Activated CD8-positive, alpha-beta memory T cell treated with anti-CD3 and anti-CD28 coated beads for 36 hours (primary cell): ENCODE data around the gene WNT7A. TPM values are rescaled to one million over a fixed set of nuclear protein-coding genes. Genes with fewer than 3 reads are reported as not detected.

Source experiments
- CTCF ChIA-PET: fragments of 350-600 bp; sonication (Branson Sonifier 250); formaldehyde crosslinking; loops from one replicate; lab custom pipeline; 2021; ENCODE audit warnings: antibody characterized with exemption; lab: Charles Lee
- POLR2A ChIA-PET: fragments of 350-600 bp; sonication (Branson Sonifier 250); formaldehyde crosslinking; loops from one replicate; lab custom pipeline; 2021; ENCODE audit warnings: antibody characterized with exemption; lab: Charles Lee
- total RNA-seq, 2 experiments: library from RNA; stranded (reverse); gene quantifications; one replicate each; pipeline ENCODE4 v1.2.3, GENCODE V29; 2021

Gene WNT7A
- total RNA-seq, 2 experiments from 2014 or later = 0.06 TPM; not detected in 1

DNA sequence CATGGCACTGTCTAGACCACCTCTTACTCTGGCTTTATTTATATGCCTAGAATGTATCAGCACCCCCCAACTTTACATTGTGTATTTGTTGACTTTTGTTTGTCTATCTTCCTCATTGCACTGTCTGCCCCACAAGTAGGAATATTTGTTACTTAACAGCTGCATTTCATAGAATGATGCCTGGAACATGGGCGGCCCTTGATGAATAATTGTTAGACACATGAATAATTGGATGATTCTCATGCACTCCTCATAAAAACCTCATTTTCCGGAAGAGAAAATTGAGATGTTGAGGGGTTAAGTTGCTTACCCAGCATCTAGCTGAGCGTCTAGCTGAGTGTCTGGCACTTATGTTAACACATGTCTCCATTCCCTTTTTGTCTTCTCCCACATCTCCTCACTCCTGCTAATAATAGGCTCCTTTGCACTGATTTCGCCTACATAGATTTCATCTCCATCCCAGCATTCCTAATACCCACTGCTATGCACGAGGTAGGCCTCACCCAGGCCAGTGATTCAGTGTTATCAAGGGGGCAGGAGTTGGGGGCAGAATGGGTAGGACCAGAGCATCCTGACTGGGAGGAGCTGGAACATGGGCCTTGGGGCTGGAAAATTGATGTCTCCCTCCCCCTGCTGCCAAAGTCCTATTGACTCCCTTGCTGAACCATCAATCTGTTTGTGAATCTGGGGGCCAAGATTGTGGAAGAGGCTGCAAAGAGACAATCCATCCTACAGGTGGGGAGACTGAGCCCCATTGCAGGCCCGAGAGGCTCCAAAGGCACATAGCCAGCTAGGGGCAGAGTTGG lies 7.8 kb upstream of the WNT7A start:
- POLR2A ChIA-PET = no interaction called here

DNA sequence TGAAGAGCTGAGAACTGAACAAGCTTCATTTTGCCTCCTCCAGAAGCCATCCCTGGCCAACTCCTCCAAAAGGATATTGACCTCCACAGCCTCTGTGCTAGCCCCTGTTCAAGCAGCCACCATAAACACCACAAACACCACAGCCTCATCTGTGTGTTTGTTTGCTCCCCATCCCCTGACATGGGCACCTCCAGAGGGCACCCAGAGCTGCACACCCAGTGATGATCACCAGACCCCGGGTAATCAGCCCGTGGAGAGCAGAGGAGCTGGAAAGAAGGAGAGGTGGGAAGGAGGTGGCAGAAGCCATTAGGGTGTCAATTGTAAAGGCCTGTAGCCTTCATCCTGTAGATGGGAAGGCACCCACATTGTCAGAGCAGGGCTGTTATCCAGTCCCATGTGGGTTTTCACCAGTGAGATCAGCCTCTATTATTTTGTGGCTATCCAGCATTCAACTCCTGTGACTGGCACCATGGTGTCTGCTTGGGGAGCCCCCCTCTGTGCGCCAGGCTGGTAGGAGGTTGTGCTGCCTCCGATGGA lies 6.8 kb upstream of the WNT7A start:
- ChIA-PET POLR2A (no interaction called here), CTCF (interaction anchor here (1.0 to 2.7 kb wide), 2 partner anchors 8 to 229 kb away, joined by 3 to 12 read pairs; no protein-coding TSS in a partner anchor)

More for the DNA sequence above, 7.8 kb upstream of the WNT7A start:
- CTCF ChIA-PET = interaction anchor here (1.4 to 2.7 kb wide), 2 partner anchors 9 to 230 kb away, joined by 5 to 12 read pairs; no protein-coding TSS in a partner anchor

DNA sequence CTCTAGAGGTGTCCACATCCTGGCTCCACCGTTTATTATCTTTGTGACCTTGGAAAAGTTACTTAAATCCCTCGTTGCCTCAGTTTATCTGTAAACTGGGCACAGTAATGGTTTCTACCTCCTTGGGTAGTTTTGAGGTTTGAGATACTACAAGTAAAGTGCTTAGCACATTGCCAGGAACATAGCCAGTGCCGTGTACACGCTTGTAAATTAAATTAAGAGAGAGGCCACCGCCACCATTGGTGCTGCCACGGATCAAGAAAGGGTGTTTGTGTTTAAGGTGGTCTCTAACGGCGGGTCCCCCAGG lies 5.8 kb upstream of the WNT7A start:
- ChIA-PET CTCF (interaction anchor here (1.0 to 2.7 kb wide), 6 partner anchors 9 to 228 kb away, joined by 3 to 12 read pairs (median 4); no protein-coding TSS in a partner anchor), POLR2A (no interaction called here)

DNA sequence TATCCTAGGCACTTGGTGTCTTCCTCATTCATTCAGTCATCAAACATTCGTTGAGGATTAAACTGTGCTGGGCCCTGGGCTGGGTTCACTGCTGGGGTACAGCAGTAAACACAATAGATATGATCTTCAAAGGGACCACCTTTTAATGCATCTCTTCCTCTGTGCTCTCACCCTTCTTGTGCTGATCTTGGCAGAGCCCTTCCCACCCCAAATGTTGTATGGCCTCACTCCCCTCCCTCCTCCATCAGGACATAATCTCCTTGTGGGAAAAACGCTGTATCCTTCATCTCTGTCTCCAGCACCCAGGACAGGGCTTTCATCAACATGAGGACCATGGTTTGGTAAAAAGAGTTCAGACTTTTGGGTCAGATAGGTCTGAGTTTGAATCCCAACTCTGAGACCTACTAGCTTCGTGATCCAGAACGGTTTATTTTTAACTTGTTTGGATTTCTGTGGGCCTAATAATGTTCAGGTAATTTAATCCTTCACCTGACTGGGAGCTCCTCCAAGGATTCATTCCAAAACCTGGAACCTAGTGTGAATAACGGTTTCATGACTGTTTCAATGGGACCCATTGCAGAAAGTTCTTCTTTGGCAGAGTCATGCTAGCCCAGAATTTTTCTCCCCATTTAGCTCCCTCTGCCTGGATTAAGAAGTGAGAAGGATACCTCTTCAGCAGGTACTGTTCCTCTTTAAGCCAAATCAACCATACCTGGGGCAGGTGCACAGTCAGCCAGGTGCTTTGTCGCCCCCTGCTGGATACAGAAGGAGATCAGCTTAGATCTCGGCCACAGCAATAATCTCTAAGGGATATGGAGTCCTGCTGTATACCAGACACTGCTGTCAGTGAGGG lies 5.2 kb upstream of the WNT7A start:
- POLR2A ChIA-PET = interaction anchor here (0.7 kb wide), 1 partner anchor 201 kb away, joined by 7 read pairs; no protein-coding TSS in a partner anchor
- CTCF ChIA-PET = interaction anchor here (0.7 to 1.7 kb wide), 7 partner anchors 8 to 234 kb away, joined by 3 to 6 read pairs (median 4); no protein-coding TSS in a partner anchor

DNA sequence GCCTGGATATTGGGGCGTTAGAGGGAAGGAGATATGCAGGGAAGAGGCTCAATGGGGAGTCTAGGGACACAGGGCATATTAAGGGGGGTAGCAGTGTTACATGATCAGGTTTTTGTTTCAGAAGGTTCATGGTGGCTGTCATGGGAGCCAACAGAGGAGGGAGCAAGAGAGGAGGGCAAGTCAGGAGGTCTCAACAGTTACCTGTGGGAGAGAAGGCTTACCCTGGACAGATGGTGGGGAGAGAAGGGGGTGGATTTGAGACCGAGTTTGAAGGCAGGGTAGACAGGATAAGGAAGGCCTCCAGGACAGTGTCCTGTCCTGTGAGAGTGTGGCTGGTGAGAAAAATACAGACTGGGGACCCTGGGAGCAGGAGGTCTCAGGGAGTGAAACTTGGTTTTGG lies 3.8 kb upstream of the WNT7A start:
- POLR2A ChIA-PET = no interaction called here
- CTCF ChIA-PET = interaction anchor here (0.8 to 1.7 kb wide), 2 partner anchors 13 to 226 kb away, joined by 4 to 6 read pairs; no protein-coding TSS in a partner anchor

DNA sequence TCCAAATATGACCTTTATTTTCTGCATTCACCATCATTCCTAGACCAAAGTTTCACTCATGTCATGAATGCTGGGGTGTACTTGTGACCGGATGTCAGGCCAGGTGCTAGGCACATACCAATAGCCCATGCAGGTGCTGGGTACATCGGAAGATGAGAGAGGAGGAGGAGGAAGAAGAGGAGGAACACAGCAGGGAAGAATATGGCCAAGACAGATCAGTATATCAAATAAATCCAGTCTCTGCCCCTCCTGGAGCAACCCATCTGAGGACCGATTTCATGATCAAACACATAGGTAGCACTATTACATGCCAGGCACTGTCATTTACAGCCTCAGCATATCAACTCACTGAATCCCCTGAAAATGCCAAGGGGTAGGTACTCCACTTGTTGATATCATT lies 3.0 kb upstream of the WNT7A start:
- POLR2A ChIA-PET = no interaction called here
- CTCF ChIA-PET = no interaction called here

DNA sequence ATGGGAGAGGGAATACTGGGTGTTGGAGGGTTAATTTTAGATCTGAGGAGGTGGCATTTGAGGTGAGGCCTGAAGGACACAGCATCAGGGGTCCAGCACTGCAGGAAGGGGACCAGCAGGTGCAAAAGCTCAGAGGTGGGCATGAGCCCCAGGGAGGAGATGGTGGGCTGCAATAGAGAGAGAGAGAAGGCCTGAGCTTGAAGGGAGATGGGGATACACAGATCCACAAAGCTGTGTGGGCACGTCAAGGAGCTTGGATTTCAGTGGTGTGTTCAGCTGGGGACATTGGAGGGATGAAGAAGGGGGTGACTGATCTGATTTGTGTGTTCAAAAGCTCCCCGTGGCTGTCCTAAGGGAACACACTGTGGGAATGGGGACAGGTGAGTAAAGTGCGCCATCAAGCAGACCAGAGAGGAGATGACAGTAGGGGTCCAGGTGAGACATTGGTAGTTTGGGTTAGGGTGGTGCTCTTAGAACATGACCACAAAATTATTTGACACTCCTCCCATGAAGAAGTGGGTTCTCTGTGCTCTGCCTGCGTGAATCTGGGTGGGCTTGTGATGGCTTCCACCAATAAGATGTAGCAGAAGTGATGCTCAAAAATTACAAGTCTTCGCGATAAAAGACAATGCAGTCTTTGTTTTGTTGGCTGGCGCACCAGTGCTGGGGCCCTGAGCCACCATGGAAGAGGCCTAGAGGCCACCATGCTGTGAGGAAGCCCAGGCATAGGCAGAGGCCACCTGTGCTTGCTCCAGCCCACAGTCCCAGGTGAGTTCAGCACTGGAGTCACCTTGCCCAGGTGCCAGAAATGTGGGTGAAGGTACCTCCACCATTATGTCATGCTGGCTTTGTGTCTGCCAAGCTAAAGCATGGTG lies 1.9 kb upstream of the WNT7A start:
- CTCF ChIA-PET = interaction anchor here (1.2 to 2.4 kb wide), 6 partner anchors 13 to 386 kb away, joined by 3 to 32 read pairs (median 5); no protein-coding TSS in a partner anchor
- POLR2A ChIA-PET = no interaction called here

DNA sequence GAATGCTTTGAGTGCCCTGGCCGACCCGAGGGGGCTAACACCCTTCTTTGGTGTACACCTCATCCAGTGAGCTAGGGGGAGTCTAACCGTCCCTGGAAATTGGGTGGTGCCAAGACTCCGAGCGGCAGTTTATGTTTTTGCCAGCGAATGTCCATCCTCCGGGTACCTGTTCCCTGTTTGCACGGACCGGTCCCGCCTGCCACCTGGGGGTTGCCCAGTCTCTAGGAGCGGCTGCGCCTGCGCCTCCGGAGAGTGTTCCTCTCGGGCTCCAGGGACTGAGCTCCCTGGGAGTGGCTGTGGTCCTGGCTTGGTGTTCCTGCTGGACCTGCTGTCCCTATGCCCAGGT lies 913 bp upstream of the WNT7A start:
- ChIA-PET POLR2A (no interaction called here), CTCF (interaction anchor here (0.7 to 2.4 kb wide), 14 partner anchors 9 to 385 kb away, joined by 3 to 32 read pairs (median 4); no protein-coding TSS in a partner anchor)

DNA sequence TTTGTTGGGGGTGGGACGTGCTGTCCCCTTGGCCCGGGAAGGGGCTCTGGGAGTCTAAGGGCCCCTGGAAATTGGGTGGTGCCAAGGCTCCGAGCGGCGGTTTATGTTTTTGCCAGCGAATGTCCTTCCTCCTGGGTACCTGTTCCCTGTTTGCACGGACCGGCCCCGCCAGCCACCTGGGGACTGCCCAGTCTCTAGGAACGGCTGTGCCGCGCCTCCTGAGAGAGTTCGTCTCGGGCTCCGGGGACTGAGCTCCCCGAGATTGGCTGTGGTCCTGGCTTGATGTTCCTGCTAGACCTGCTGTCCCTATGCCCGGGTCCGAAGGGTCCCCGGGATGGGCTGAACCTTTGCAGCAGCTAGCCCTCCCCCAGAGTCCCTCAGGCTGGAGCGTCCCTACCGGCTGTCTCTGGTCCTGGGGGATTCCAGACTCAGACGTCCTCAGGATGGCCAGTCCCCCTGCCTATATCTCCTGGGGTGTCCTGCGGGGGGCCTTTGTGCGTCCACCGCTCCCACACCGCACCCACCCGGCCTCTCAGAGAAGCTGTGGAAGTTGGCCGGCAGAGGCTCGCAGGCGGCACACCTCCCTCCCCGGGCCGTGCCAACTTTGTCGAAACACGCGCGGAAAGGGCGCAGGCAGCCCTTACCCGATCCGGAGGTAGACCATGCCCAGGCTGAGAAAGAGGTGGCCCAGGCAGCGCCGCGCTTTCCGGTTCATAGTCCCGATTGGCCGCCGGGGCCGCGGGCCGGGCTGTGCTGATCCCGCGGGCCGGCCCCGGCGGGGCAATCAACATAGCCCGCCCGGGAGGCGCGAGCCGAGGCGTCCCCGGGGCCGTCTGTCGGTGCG lies 547 bp downstream of the WNT7A start:
- ChIA-PET CTCF (interaction anchor here (0.5 to 2.4 kb wide), 5 partner anchors 17 to 808 kb away, joined by 3 to 32 read pairs (median 5); no protein-coding TSS in a partner anchor), POLR2A (interaction anchor here (0.8 kb wide), 1 partner anchor 299 kb away, joined by 3 read pairs; the partner anchor contains the start of genes LSM3 and XPC)

DNA sequence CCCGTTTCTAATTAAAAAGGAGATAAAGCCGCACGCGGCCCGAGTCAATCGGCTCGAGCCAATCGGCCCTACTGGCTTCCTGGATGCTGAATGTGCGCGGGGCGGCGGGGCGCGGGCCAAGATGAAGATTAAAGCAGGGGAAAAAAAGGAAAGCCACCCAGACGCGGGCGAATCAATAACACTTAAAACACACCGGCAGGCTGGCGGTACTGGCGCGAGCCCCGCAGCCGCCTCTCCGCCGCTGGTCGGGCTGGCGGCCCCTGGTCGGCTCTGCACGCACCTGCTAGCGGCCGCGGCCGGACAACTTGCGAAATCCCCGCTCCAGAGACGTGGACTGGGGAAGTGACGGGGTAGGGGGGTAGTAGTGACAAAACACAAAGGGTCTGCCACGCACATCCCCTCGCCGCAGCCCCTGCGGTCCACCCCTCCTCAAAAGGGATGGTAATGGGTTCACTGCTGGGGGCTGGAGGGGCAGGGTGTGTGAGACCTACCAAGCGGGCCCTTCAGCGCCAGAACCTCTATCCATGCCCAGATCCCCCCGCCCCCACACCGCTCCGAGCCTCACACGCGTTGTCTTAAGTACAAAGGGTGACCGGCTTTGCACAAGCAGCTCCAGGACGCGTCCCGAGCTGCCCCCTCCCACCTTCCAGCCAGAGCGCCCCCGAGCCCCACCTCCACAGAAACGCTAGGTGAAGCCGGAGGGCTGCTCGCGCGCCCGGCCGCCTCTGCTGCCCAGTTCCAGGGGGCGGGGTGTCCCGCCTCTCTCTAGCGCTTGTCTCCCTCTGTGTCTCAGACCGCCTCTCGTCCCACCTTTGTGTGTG lies 1.4 kb downstream of the WNT7A start:
- CTCF ChIA-PET = interaction anchor here (0.5 to 1.4 kb wide), 2 partner anchors 221 to 807 kb away, joined by 3 to 5 read pairs; no protein-coding TSS in a partner anchor

DNA sequence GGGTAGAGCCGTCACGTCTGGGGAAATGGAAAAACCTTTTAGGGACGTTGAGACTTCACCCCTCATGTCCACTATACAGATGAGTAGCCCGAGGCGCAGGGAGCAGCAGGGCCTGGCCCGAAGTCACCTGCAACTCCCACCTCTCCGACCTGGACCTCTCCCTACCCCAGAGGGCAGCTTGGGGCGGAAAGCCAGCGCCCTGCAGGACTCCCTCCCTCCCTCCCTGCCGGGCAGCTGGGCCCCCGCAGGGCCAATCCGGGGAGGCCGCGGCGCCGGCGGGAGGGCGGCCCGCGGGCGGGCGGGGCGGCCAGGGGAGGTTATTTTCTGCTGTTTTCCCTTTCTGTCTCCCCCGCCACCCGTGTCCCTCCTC lies 2.0 kb downstream of the WNT7A start:
- ChIA-PET POLR2A (no interaction called here), CTCF (interaction anchor here (1.4 to 1.5 kb wide), 2 partner anchors 13 to 221 kb away, joined by 4 to 5 read pairs; no protein-coding TSS in a partner anchor)

More for the DNA sequence above, 1.4 kb downstream of the WNT7A start:
- POLR2A ChIA-PET = no interaction called here

DNA sequence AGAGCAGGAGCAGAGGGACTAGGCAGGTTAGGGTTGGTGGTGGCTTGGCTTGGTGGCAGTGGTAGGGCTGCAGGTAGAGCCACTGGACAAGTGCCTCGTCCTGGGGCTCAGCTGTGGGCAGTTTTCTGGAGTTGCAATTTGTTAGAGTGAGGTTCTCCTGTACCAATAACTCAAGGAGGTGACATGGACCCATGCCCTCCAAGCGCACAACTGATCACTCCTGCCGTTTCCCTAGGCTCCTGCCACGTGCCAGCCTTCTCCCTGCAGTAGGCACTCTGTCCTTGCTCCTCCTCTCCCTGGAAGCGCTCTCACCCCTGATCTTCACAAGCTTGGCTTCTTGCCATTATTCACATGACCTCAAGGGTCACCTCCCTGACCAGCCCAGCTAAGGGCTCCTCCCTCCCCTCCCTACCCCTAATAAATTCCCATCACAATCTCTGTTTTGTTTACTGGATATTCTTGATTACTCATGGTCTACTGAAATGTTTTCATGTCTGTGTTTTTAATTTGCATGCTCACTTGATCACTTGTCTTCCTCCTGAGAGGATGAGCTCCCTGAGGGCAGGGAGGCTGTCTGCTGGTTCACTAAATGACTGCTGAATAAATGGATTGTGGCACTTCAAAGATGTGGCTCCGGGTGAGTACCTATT lies 3.3 kb downstream of the WNT7A start:
- CTCF ChIA-PET = interaction anchor here (0.8 to 1.5 kb wide), 3 partner anchors 9 to 222 kb away, joined by 3 to 4 read pairs (median 3); no protein-coding TSS in a partner anchor
- POLR2A ChIA-PET = no interaction called here

DNA sequence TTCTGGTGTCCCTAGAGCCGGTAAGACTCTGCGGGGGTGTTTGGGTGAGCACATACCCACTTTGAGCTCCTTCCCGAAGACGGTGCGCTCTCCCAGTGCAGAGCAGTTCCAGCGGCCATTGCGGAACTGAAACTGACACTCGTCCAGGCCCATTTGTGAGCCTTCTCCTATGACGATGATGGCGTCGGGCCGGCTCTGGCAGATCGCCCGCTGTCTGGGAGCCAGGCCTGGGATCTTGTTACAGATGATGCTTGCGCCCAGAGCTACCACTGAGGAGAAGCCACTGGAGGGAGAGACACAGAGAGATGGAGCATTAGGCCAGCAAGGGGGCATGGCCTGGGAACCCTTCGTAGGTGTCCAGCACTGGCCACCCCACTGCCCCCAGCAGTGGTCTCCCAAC lies 5.0 kb downstream of the WNT7A start:
- POLR2A ChIA-PET = no interaction called here
- CTCF ChIA-PET = no interaction called here

DNA sequence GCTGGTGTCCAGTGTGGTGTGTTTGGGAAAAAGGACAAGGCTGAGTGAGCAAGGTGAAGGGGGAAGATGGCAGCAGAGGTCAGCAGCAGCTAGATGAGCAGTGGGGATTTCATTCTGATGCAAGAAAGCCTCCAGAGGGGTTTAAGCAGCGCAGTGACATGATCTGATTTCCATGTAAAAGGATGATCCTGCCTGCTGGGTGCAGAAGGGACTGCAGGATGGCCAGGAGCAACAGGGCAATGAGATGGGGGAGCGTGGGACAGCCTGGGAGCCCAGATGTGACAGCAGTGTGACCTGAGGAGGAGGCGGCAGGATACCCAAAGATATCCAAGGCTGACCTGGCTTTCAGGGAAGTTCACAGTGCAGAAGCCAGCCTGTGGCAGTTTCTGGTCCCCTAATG lies 6.1 kb downstream of the WNT7A start:
- POLR2A ChIA-PET = no interaction called here
- CTCF ChIA-PET = interaction anchor here (1.0 kb wide), 1 partner anchor 216 kb away, joined by 5 read pairs; no protein-coding TSS in a partner anchor

DNA sequence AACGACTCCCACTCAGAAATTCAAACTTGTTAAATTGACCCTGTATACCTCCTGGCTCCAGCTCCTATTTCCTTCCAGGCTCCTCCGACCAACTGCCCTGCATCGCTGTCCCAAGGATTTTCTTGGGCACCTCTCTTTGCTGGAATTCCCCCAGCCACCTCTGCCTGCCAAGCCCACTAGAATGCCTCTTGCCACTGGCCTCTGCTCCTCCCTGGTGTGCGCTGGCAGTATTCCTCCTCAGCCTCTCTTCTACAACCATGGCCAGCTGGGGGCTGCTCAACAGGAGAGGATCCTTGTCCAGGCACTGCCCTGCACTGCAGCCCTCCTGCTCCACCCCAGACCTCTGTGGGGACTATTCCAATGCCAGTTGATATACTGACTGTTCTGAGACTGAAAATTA lies 7.4 kb downstream of the WNT7A start:
- POLR2A ChIA-PET = no interaction called here
- CTCF ChIA-PET = no interaction called here

DNA sequence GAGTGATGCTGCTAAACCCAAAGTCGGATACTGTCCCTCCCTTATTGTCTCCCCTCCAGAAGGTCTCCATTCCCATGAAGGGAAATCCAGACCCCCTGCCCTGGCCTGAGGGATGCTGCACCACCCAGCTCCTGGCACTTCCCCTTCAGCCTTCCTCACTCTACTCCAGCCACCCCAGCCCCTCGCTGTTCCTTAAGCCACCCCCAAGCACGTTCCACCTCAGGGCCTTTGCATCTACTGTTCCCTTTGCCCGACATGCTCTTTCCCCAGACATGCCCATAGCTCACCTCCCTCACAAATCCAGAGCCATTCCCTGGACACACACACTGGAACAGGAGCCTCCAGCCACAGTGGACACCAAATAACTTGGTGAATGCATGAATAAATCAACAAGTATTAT lies 8.1 kb downstream of the WNT7A start:
- CTCF ChIA-PET = no interaction called here

More for the DNA sequence above, 8.1 kb downstream of the WNT7A start:
- POLR2A ChIA-PET = no interaction called here
